ENCODE results near the gene IRAK3.

Gene IRAK3, protein sequence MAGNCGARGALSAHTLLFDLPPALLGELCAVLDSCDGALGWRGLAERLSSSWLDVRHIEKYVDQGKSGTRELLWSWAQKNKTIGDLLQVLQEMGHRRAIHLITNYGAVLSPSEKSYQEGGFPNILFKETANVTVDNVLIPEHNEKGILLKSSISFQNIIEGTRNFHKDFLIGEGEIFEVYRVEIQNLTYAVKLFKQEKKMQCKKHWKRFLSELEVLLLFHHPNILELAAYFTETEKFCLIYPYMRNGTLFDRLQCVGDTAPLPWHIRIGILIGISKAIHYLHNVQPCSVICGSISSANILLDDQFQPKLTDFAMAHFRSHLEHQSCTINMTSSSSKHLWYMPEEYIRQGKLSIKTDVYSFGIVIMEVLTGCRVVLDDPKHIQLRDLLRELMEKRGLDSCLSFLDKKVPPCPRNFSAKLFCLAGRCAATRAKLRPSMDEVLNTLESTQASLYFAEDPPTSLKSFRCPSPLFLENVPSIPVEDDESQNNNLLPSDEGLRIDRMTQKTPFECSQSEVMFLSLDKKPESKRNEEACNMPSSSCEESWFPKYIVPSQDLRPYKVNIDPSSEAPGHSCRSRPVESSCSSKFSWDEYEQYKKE

DNA sequence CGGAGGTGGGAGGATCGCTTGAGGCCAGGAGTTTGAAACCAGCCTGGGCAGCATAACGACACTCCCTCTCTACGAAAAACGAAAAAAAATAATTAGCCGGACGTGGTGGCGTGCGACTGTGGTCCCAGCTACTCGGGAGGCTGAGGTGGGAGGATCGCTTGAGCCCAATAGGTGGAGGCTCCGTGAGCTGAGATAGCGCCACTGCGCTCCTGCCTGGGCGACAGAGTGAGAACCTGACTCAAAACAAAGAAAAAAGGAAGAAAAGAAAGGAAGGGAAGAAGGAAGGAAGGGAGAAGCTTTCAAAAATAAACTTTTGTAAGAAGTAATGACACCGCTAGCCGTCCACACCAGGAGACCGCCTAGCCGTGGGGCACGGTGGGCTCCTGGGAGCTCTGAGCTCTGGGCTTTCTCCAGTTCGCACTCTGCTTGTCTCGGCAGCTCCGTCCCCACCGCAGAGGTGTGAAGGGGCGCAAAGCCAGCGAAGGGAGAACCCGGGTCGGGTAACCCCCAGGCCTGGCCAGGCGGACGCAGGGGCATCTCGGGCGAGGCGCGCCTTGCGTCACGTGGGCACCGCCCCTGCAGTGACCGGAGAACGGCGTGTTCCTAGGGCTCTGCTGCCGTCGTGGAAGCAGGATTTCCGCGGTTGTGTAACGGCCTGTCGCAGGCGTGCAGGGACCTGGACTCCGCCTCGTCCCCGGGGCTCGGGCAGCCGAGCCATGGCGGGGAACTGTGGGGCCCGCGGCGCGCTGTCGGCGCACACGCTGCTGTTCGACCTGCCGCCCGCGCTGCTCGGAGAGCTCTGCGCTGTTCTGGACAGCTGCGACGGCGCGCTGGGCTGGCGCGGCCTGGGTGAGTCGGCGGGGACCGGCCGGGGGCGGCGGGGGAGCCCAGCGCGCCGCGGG, at the start of gene IRAK3:
Gene IRAK3 (plus strand): TSS at position 631 of the 902 bp plus-strand sequence. CDS start 86 bp downstream, at position 717.
- DNase-seq (ENCODE audit: low read depth in 2 of 2), result peak in 1 of 2 donors; percentile 18

DNA sequence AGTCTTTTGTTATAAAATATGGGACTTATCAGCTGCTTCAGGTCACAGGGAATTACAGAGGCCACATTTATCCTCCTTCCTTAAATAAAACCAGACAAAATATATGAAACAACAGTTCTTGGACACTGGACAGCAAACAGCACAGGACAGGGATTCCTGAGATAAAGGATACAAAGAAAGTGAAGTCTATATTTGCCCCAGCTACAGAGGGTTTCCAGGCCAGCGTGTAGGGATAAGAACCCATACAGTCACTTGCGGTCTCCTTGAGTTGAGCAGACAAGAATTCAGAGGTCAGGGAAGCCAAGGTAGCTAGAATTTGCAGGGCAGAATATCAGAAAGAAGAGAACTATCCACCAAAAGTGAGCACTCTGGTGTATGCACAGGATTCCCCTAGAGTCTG, 49.7 kb upstream of the IRAK3 start:
- no peak for DNase-seq (ENCODE audit: low read depth in 2 of 2)

DNA sequence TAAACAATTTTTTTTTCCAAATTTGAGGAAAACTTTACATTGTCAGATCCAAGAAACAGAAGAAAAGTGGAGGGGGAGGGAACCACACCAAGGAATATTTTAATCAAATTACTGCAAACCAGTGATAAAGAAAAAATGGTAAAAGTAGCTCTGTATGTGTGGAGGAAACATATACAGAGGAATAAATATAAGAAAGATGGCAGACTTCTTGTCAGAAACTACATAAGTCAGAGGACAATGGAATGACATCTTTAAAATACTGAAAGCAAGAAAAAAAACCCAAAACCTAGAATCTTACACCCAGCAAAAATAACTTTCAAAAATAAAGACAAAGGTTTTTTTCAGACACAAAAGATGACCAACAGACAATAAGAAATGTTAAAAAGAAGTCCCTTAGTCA, 48.3 kb upstream of the IRAK3 start:
- no peak for DNase-seq (ENCODE audit: low read depth in 2 of 2)

DNA sequence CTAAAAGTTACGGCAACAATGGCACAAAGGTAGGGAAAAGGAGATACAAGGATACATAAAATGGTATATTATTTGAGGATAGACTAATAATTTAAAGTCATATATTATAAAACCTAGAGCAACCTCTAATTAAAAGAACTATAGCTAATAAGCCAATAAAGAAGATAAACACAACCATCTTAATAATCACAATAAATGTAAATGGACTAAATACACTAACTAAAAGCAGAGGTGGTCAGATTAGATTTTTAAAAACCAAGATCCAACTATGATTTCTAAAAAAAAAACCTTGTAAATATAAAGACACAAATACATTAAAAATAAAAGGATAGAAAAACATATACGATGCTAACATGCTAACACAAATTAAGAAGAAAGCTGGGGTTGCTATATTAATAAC, 47.7 kb upstream of the IRAK3 start:
- no peak for DNase-seq (ENCODE audit: low read depth in 2 of 2)

DNA sequence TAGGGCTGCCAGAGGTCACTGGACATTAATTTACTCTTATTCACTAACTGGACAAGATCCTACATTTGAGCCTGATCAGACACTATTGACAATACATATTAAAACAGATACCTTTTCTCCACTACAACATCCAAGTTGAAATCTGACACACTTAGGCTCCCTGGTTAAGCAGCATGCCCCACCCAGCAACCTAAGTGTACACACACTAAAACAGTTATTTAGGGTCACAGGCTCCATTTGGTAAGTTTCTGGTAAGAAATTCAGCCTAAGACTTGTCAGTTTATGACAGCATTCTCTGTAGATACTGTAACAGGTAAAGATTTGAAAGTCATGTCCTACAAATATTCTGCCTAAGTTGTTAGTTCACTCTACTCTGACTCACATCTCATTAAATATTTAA, 46.2 kb upstream of the IRAK3 start:
- no peak for DNase-seq (ENCODE audit: low read depth in 2 of 2)

DNA sequence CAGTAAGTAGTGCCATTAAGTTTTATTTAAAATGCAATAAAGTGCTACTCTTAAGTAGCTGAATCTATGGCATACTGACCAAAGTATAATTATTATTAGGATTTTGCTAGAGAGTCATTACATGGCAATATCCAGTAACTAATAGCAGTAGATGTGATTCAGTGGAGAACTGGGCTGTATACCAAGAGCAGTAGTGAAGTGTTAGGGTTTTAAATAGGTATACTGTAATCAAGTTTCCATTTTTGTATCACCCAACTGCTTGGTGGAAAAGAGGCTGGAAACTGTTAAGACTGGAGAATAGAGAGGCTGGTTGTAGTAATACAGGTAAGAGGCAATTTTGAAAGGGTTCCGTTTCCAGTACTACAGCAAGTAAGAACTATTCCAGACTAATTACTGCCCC, 45.1 kb upstream of the IRAK3 start:
- no peak for DNase-seq (ENCODE audit: low read depth in 2 of 2)

DNA sequence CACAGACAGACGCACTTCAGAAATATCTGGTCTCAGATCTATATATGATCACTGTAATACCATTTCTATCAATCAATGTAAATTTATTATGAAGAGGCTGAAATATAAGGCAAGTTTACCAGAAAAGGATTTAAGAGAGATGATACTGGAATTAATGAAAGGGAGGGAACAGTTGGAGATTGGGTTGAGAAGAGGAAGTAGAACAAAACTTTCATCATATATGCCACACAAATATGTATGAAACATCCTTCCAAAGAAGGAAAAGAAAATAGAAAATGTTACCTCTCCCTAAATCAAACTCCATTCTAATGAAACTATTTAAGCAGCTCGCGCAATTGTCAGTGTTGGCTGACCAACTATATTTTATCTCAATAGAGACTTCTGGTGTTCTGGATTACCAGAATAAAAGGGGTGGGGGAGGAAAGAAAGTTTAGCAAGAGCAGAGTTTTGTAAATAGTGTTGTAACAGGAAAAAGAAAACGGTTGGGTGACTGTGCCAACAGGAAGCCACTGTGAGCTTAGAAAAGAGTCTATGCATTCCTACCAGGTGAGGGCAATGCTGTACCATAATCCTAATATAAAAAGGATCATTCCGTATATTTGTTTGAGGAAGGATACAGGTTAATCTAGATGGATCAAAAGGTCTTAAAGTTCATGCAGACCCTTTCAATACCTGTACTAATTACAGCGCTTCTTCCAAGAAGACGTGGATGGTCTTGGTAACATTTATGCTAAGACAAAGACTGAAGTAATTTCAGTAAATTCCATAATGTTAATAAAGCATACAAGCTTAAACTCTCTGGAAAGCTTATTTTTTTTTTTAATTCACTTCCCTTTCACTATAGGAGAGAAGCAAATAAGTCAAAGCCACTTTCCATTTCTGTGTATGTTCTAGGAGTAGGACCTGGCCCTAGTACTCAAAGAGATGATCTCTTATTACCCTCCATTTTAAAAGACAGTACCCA, 43.9 kb upstream of the IRAK3 start:
- no peak for DNase-seq (ENCODE audit: low read depth in 2 of 2)

DNA sequence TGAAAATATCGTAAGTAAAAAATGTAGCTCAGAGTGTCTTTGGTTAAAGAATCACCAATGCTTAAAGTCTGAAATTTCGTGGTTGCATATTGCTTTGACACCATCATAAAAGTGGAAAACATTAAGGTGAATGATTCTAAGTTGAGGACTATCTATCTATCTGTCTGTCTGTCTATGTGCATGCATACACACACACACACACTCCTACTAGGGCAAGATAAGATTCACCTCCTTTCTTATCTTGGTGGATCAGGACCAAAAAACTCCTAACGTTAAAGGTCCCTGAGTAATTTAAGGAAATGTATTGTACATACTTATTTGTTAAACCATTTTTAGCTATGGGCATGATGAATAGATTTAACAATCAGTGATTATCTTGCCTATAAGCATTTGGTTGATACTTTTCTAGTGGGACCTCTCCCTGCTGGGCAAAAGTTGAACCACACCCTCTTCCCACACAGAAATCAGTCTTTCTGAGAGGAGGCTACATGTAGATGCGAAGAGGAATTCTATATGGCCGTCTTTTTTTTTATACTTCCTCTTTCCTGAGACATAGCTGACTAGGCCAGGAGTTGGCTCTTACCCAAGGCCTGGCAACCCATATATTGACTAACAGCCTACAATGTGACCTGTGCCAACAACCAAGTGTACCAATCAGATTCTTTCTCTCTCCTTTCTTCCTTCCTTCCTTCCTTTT, 39.2 kb upstream of the IRAK3 start:
- no peak for DNase-seq (ENCODE audit: low read depth in 2 of 2)

DNA sequence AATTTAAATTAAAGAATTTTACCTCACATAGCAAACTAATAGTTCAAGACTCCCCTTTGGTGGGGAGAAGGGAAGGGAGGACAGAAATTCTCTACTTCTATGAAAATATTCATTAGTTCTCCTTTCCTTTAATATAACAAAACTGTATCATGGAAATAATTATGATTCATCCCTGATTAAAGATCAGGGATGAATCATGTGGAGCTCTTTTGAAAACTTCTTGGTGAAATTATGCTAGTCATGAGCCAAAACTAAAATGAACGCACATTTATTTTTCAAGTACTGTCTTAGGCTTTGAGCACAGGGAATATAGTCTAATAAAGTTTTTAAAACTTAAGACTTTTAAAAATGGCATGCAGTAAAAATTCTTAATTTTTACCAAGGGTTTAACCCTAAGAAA, 36.3 kb upstream of the IRAK3 start:
- DNase-seq (ENCODE audit: low read depth in 2 of 2), result no peak

DNA sequence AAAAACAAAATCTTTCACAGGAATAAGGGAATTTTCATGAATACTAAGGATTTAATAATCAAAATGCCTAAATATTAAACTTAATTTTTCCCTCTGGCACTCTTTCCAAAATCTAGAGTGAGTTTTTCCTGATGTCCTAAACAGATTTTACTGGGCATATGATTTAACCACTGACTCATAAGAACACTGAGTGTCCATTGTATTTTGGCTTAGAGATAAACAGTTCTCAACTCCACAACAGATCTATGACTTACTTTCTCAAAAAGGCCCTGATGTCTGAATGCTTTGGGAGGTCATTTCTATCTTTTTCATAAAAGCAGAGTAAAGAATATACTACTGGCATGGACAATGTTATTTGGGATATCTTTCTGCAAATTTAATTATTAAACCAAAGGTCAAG, 34.2 kb upstream of the IRAK3 start:
- DNase-seq (ENCODE audit: low read depth in 2 of 2), result no peak

DNA sequence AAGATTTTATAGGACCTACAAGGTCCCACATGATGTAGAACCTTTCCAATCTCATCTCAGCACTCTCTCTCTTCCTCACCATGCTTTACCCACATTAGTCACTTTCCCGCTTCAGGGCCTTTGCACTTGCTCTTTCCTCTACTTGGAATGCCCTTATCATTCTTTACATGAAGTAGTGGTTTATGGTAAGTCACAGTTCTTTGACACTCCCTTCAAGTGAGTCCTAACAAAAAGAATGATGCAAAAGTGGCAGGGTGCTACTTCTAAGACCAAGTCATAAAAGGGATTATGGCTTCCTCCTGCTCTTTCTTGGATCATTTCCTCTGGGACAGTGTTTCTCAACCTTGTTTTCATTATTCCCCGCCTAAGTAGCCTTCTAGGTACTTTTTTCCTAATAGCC, 32.4 kb upstream of the IRAK3 start:
- DNase-seq (ENCODE audit: low read depth in 2 of 2), result no peak

DNA sequence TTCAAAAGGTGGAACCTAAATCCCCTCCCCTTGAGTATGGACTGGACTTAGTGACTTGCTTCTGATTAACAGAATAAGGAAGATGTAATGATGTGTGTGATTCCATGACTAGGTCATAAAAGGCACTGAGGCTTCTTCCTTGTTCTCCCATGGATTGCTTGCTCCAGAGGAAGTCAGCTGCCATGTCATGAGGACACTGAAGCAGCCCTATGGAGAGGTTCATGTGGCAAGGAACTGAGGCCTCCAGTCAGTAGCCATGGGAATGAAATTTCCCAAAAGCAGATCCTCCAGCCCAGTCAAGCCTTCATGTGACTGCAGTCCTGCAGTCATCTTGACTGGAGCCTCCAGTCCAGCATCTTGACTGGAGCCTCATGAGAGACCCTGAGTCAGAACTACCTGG, 29.9 kb upstream of the IRAK3 start:
- no peak for DNase-seq (ENCODE audit: low read depth in 2 of 2)

DNA sequence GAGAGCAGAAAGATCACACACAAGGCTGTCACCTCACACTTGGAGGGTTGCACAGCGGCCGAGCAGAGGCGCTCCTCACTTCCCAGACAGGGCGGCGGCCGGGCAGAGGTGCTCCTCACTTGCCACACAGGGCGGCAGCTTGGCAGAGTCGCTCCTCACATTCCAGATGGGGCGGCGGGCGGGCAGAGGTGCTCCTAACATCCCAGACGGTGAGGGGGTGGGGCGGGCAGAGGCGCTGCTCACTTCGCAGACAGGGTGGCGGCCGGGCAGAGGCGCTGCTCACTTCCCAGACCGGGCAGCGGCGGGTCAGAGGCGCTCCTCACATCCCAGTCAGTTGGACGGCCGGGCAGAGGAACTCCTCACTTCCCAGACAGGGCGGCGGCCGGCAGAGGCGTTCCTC, 28.3 kb upstream of the IRAK3 start:
- DNase-seq (ENCODE audit: low read depth in 2 of 2), result no peak

DNA sequence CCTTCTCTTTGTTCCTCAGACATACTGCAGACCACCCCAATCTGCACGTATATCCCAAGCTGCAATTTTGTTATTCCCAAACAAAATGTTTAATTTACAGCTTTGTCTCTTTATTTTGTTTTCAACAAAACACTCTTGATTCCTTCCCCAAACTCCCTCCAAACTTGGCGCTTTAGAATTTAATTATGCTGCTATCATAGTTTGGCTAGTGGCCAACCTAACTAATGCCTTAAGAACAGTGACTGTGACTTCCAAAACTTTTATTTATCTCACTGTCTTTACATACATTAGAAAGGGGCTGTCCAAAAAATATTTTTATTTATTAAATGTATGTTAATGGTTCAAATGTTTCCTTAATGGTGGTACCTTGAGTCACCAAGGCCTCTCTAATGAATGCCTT, 26.3 kb upstream of the IRAK3 start:
- no peak for DNase-seq (ENCODE audit: low read depth in 2 of 2)

DNA sequence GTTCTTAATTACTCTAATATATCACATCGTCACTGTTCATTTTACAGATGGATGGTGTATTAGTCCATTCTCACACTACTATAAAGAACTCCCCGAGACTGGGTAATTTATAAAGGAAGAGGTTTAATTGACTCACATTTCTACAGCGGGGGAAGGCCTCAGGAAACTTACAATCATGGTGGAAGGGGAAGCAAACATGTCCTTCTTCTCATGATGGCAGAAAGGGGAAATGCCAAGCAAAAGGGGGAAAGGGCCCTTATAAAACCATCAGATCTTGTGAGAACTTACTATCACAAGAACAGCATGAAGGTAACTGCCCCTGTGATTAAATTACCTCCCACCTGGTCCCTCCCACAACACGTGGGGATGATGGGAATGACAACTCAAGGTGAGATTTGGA, 25.7 kb upstream of the IRAK3 start:
- no peak for DNase-seq (ENCODE audit: low read depth in 2 of 2)

DNA sequence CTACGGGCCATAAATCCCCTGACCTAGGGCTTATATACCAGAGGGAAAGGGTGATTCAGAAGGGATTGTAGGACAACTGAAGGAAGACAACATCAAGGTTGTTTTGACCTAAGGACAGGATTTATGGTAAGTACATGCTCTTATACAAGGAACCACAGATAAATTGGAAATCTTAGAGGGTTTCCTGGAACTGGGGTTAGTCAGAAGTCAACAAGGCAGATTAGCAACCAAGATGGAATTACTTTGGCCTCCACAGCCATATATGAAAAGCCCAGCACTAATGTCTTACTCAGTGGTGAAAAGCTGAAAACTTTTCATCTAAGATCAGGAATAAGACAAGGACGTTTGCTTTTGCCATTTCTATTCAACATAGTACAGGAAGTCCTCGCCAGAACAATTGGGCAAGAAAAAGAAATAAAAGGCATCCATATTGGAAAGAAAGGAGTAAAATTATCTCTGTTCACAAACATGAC, 24.6 kb upstream of the IRAK3 start:
- DNase-seq (ENCODE audit: low read depth in 2 of 2), result no peak

DNA sequence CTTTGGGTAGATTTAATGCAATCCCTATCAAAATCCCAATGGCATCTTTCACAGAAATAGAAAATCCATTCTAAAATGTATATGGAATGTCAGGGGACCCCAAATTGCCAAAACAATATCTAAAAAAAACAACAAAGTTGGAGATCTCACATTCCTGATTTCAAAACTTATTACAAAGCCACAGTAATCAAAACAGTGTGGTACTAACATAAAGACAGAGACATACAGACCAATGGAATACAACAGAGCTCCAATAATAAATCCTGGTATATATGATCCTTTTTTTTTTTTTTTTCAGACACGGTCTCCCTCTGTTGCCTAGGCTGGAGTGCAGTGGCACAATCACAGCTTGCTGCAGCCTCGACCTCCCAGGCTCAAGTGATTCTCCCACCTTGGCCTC, 23.9 kb upstream of the IRAK3 start:
- no peak for DNase-seq (ENCODE audit: low read depth in 2 of 2)

DNA sequence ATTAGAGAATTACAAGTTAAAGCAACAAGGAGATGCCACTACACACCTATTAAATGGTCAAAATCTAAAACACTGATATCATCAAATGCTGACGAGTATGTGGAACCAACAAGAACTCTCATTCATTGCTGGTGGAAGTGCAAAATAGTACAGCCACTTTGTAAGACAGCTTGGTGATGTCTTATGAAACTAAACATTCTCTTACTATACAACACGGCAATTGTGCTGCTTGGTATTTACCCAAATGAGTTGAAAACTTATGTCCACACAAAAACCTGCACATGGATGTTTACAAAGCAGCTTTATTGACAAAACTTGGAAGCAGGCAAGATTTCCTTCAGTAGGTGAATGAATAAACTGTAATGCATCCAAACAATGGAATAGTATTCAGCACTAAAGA, 22.5 kb upstream of the IRAK3 start:
- DNase-seq (ENCODE audit: low read depth in 2 of 2), result no peak

DNA sequence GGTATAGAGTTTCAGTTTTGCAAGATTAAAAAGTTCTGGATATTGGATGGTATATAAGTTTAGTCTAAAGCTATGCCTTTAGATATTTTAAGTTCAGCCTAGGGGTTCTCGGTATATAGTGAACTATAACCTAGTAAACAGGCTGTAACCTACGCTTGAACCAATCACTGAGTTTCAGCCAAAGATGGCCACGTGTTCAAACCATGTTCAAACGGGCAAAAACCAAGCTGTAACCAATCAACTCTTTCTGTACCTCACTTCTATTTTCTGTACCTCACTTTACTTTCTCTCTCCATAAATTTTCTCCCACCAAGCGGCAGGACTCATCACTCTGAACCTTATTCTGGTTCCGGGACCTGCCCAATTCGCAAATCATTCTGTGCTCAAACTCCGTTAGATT, 20.6 kb upstream of the IRAK3 start:
- no peak for DNase-seq (ENCODE audit: low read depth in 2 of 2)

All from stimulated activated CD4-positive, alpha-beta T cell treated with anti-CD3 and anti-CD28 coated beads, Interleukin-1b, Interleukin-23, amount 100 ng/mL, for 4 hours (primary cell).